ENCODE measurements around the gene EFTUD2.
A peak's percentile ranks its signal among the peaks of the same experiment; 100 is the strongest.

EFTUD2 gene

DNA sequence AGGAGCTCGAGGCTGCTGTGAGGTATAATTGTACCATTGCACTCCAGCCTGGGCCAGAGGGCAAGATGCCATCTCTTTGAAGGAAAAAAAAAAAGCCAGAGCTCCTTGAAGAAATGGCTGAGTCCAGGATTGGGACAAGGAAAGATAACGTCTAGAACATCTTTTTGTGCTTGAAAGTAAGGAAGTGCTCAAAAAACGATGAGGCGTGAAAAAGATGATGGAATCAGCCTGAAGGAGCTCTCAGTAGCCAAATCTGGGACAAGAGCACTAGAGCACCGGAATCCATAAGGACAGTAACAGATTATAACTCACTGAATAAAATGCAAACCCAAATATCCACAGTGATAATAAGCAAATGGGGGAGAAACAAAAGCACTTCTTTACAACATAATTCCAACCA lies 22.1 kb downstream of the EFTUD2 start:
- in situ Hi-C loops (cut with MboI; ENCODE audit: low sequenced_read_pairs): no loop called here

DNA sequence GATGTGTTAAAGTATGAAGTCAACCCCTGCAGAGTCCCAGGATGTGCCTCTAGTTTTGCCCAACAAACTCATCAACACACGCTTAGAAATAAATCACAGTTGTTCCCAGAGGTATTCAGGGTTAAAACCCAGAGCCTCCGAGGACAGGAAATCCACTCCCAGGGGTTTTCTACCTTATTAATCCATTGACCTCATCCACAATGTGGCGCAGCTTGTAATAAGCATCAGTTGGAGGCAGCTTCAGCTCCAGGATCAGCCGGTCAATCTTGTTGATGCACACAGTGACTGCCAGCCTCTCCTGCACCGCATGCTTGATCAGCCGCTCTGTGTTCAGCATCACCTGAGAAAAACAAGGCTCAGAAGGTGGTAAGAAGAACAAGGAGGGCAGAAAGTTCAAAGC lies 23.5 kb downstream of the EFTUD2 start:
- no peak for DNase-seq (ENCODE audit: low spot score in 2 of 2)
- in situ Hi-C loops (cut with MboI; ENCODE audit: low sequenced_read_pairs): no loop called here
- H3K9me3 ChIP-seq: no peaks in the 10 kb centered on the region

More for the DNA sequence above, 22.1 kb downstream of the EFTUD2 start:
- peaks cover 85% of the 10 kb centered on the region for H3K36me3 ChIP-seq (replicated peaks)
- no peaks in the 10 kb centered on the region for H3K9me3 ChIP-seq
- H3K4me3 ChIP-seq: no peak overlapping the region
- no peaks in the 10 kb centered on the region for H3K4me1 ChIP-seq
- no peaks in the 10 kb centered on the region for H3K27me3 ChIP-seq (ENCODE audit: low read depth)
- DNase-seq (ENCODE audit: low spot score in 2 of 2): no peak

DNA sequence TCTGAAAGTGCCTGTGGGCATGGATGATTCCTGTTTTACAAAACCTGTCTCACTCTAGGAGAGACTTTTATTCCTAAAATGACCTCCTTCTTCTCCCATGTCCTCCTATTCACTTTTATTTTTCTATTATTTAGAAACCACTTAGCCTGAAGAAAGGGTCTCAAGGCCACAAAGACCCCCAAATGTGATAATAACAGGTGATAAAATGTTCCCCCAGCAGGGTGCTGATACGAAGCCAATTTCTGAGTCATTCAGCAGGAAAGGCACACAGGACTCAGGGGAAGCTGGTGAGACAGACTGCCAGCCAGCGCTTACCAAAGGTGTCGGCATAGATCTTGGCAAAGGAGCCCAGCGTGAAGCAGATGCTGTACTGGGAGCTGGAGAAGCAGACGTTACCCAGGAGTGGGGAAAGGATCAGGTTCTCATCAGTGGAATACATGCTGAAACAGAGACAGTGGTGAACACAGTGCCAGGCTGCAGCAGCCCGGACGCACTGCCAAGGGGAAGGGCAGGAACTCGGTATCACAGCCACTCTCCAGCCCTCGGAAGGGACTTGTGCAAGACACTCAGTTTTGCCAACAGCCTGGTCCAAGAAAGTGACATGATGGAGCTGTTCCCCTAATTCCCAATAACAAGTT lies 27.0 kb downstream of the EFTUD2 start:
- no peaks in the 10 kb centered on the region for H3K4me1 ChIP-seq
- no peaks in the 10 kb centered on the region for H3K9me3 ChIP-seq
- H3K4me3 ChIP-seq: no peak overlapping the region
- in situ Hi-C loops (cut with MboI; ENCODE audit: low sequenced_read_pairs): no loop called here
- no peak for DNase-seq (ENCODE audit: low spot score in 2 of 2)
- H3K36me3 ChIP-seq (replicated peaks): peaks cover 80% of the 10 kb centered on the region
- H3K27me3 ChIP-seq (ENCODE audit: low read depth): no peaks in the 10 kb centered on the region

More for the DNA sequence above, 23.5 kb downstream of the EFTUD2 start:
- no peaks in the 10 kb centered on the region for H3K4me1 ChIP-seq
- no peak overlapping the region for H3K4me3 ChIP-seq
- H3K36me3 ChIP-seq (replicated peaks): peaks cover 84% of the 10 kb centered on the region
- H3K27me3 ChIP-seq (ENCODE audit: low read depth): no peaks in the 10 kb centered on the region

DNA sequence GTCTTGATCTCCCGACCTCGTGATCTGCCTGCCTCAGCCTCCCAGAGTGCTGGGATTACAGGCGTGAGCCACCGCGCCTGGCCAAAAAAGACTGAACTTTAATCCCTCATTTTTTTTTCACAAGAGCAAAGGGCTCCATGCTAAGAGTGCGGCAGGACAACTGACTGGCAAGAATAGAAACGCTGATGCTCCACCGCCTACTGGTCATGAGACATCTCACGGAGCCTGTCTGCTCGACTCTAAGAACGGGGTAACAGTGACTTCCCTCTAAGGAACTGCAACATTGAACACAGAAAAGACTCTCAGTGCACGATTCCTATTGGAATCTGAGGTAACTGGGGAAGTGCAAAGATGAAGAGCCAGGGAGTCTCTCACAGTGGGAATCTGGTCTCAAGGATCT lies 27.7 kb downstream of the EFTUD2 start:
- DNase-seq (ENCODE audit: low spot score in 2 of 2): no peak
- Histone ChIP-seq H3K4me1 (no peaks in the 10 kb centered on the region), H3K36me3 (replicated peaks) (peaks cover 81% of the 10 kb centered on the region), H3K4me3 (no peak overlapping the region), H3K27me3 (ENCODE audit: low read depth) (no peaks in the 10 kb centered on the region), H3K9me3 (no peaks in the 10 kb centered on the region)
- in situ Hi-C loops (cut with MboI; ENCODE audit: low sequenced_read_pairs): no loop called here

DNA sequence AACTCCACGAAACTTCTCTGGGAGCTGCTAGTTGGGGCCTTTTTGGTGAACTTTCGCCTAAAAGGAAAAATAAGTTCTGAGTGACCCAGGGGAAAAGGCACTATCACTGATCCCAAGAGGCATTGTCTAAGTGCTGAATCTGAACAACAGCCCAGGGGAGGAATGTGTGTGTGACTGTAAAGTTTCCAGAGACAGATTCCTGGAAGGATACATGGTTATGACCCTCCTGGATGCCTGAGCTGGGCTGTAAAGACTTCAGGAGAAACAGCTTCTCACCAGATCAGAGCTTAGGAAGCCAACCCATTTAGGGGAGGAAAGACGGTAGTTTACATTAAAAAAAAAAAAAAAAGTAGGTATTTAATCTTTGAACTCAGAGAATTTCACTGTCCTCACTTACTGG lies 31.4 kb downstream of the EFTUD2 start:
- H3K4me3 ChIP-seq: no peak overlapping the region
- no peaks in the 10 kb centered on the region for H3K9me3 ChIP-seq
- in situ Hi-C loops (cut with MboI; ENCODE audit: low sequenced_read_pairs): loop anchor here (5.0 kb wide), 1 partner anchor 91 kb away; no protein-coding TSS in a partner anchor
- no peaks in the 10 kb centered on the region for H3K27me3 ChIP-seq (ENCODE audit: low read depth)
- H3K36me3 ChIP-seq (replicated peaks): peaks cover 81% of the 10 kb centered on the region
- no peaks in the 10 kb centered on the region for H3K4me1 ChIP-seq
- no peak for DNase-seq (ENCODE audit: low spot score in 2 of 2)

DNA sequence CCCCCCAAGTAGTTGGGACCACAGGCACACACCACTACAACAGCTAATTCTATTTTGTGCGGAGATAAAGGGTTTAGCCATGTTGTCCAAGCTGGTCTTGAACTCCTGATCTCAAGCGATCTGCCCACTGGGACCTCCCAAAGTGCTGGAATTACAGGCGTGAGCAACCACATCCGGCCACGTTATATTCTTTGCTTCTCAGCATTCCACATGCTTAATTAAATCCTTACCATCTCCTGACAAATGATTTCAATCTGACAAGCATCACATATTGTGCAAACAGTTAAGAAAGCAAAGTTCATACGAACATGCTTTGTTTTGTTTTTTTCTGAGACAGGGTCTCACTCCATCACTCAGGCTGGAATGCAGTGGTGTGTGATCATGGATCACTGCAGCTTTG lies 33.3 kb downstream of the EFTUD2 start:
- Histone ChIP-seq H3K27me3 (ENCODE audit: low read depth) (no peaks in the 10 kb centered on the region), H3K4me3 (no peak overlapping the region), H3K36me3 (replicated peaks) (peaks cover 79% of the 10 kb centered on the region), H3K4me1 (no peaks in the 10 kb centered on the region), H3K9me3 (no peaks in the 10 kb centered on the region)
- DNase-seq (ENCODE audit: low spot score in 2 of 2): no peak
- in situ Hi-C loops (cut with MboI; ENCODE audit: low sequenced_read_pairs): loop anchor here (5.0 kb wide), 1 partner anchor 89 kb away; no protein-coding TSS in a partner anchor

DNA sequence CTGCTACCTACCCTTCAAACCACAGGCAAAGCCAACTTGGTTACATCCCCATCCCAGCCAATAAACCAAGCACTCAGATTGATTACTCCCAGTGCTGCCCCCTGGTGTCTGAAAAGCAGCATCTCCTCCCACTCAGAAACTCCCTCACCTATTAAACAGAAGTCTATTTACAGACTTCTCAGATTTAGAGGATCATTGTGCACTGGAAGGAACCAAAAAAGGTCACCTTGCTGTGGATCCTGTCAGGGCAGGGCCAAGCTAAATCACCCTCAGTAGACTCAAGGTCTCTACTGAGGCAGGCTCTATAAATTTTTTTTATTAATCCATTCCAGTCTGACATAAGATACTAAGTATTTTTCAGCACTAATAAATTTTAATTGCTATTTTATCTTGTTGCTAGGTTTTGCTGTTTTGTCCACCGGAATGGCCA lies 34.0 kb downstream of the EFTUD2 start:
- peak; percentile 73 to 87 for DNase-seq (ENCODE audit: low spot score in 2 of 2)
- no peak overlapping the region for H3K4me3 ChIP-seq
- H3K4me1 ChIP-seq: no peaks in the 10 kb centered on the region
- H3K9me3 ChIP-seq: no peaks in the 10 kb centered on the region
- H3K27me3 ChIP-seq (ENCODE audit: low read depth): no peaks in the 10 kb centered on the region
- peaks cover 81% of the 10 kb centered on the region for H3K36me3 ChIP-seq (replicated peaks)
- in situ Hi-C loops (cut with MboI; ENCODE audit: low sequenced_read_pairs): loop anchor here (5.0 kb wide), 1 partner anchor 88 kb away; no protein-coding TSS in a partner anchor

DNA sequence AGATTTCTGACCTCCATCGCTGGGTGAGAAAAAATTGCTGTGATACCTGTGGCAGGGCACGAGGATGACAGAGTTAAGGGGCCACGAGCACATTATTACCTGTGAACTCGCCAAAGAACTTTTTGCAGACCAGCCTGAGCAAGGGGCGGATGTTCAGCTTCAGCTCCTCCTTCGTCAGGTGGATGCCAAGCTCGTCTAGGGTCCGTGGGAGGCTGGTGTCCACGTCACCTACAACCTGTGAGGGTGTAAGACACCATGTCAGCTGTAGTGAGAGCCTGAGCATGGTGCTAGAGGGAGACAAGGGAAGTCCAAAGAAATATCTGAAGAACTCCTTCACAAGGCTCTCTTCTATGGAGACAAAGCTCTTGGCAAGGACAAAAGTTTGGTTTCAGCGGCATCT lies 34.4 kb downstream of the EFTUD2 start:
- no peaks in the 10 kb centered on the region for H3K4me1 ChIP-seq
- no peaks in the 10 kb centered on the region for H3K27me3 ChIP-seq (ENCODE audit: low read depth)
- no peak overlapping the region for H3K4me3 ChIP-seq
- in situ Hi-C loops (cut with MboI; ENCODE audit: low sequenced_read_pairs): loop anchor here (5.0 kb wide), 1 partner anchor 88 kb away; no protein-coding TSS in a partner anchor
- H3K9me3 ChIP-seq: no peaks in the 10 kb centered on the region
- DNase-seq (ENCODE audit: low spot score in 2 of 2): no peak
- H3K36me3 ChIP-seq (replicated peaks): peaks cover 82% of the 10 kb centered on the region

DNA sequence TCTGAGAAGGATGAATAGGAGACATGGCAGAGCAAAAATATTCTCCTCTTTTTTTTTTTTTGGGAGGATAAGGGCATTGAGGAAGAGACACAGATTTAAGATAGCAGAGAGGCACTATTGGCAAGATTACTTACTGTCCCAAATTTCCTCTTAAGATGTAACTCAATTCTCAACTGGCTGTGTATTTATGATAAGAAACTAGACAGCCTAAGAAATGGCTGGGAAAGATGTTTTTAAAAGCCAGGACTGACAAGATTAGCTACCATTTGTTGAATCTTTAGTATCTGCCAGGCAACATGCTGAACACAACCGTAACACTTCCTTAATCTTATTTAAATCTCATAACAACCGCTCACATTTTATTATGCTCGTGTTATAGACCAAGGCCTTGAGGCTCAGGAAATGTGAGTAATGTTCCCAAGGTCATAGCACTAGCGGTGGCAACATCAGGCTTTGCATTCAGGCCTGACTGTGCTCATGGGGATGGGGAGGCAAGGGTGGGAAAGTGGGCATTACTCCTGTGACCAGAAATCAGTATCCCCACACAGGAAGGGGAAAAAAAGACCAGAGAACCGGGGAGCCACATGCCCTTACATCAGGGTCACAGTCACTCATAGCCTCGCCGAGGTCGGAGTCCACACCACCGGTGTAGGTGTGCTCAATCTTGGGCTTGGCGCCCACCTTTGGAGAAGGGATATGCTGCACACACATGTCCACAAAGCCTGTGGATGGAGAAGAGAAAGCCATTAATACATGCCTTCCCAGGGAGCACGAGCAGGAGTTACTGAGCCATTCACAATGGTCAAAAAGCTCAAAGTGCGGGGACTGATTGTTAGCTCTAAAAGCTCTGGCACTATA lies 36.0 kb downstream of the EFTUD2 start:
- DNase-seq (ENCODE audit: low spot score in 2 of 2): no peak
- Histone ChIP-seq H3K36me3 (replicated peaks) (peaks cover 82% of the 10 kb centered on the region), H3K4me1 (no peaks in the 10 kb centered on the region), H3K9me3 (no peaks in the 10 kb centered on the region), H3K27me3 (ENCODE audit: low read depth) (no peaks in the 10 kb centered on the region), H3K4me3 (no peak overlapping the region)
- in situ Hi-C loops (cut with MboI; ENCODE audit: low sequenced_read_pairs): no loop called here

DNA sequence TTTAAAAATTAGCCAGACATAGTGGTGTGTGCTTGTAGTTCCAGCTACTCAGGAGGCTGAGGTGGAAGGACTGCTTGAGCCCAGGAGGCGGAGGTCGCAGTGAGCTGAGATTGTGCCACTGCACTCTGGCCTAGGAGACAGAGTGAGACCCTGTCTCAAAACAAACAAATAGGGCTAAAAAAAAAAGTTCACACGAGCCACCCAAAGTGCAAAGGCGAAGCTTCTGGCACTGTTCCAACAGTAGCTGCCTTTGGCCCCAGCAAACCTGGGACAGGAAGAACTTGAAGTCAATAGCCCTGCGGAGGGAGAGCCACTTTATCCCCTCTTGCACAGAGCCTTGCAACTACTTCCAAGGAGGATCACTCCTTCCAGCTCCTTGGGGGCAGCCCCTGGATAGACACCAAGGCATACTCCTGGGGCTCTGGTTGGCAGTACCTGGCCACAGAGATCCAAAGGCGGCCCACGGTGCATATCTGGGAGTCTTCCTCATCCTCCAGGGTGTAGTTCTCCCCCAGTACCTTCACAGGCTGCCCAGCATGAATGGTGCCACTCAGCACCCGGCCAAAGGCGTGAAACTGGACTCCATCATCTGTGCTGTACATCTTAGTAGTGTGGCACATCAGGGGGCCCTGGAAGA lies 36.8 kb downstream of the EFTUD2 start:
- H3K4me1 ChIP-seq: no peaks in the 10 kb centered on the region
- in situ Hi-C loops (cut with MboI; ENCODE audit: low sequenced_read_pairs): no loop called here
- peaks cover 79% of the 10 kb centered on the region for H3K36me3 ChIP-seq (replicated peaks)
- DNase-seq (ENCODE audit: low spot score in 2 of 2): no peak
- no peaks in the 10 kb centered on the region for H3K27me3 ChIP-seq (ENCODE audit: low read depth)
- no peak overlapping the region for H3K4me3 ChIP-seq
- no peaks in the 10 kb centered on the region for H3K9me3 ChIP-seq

DNA sequence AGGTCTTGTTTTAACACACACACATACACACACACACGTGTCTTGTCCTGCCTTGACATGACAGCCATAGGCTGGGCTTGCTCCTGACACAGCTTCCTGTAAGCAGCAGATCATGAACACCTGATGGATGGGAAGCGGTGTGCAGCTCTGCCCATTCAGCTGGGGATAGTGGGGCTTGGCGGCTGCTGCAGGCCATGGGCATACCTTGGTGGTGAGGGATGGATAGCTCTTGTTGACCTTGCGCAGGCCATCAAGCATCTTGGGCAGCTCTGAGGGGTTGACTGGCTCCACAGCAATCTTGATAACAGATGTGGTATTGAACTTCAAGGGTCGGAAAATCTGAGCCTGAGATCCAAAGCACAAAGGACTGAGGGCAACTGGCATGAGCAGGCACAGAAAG lies 39.5 kb downstream of the EFTUD2 start:
- in situ Hi-C loops (cut with MboI; ENCODE audit: low sequenced_read_pairs): no loop called here
- peaks cover 88% of the 10 kb centered on the region for H3K36me3 ChIP-seq (replicated peaks)

DNA sequence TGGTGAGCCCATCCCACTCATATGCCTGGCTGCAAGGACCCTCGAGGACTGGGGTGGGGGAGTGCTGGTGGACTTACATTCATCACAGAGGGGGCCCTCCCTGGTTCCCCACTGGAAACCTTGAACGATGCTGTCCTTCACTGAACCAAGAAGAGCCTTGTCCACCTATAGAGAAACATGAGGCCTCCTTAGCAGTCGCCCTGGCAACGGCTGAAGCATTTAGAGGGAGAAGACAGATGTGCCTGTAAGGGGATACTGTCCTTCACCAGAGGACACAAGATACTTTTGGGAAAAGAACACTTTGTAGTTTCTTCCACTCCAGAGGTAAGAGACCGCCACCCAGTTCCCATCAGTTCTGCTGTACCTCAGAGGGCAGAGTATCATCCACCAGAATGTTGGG lies 45.1 kb downstream of the EFTUD2 start:
- Histone ChIP-seq H3K9me3 (no peaks in the 10 kb centered on the region), H3K4me3 (no peak overlapping the region), H3K4me1 (no peaks in the 10 kb centered on the region), H3K27me3 (ENCODE audit: low read depth) (no peaks in the 10 kb centered on the region), H3K36me3 (replicated peaks) (peaks cover 86% of the 10 kb centered on the region)
- DNase-seq (ENCODE audit: low spot score in 2 of 2): no peak
- in situ Hi-C loops (cut with MboI; ENCODE audit: low sequenced_read_pairs): no loop called here

More for the DNA sequence above, 39.5 kb downstream of the EFTUD2 start:
- DNase-seq (ENCODE audit: low spot score in 2 of 2): no peak
- Histone ChIP-seq H3K4me1 (no peaks in the 10 kb centered on the region), H3K9me3 (no peaks in the 10 kb centered on the region), H3K4me3 (no peak overlapping the region), H3K27me3 (ENCODE audit: low read depth) (no peaks in the 10 kb centered on the region)

DNA sequence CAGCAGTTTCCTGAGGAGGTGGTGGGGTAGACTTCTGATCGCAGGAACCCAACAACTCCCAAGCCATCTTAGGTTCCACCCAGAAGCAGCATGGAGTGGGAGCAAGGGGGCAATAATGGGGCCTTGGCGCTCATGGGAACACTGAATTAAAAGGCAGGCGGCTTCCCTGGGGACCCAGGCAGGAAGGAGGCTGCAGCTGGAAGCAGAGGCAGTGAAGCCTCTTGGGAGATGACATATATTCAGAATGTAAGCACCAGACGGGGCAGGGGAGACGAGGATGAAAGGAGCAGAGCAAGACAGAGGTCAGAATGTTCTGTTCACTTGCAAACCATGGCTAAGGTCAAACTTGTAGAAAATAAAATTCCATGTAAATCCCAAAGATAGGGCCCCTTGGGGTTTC lies 48.6 kb downstream of the EFTUD2 start:
- Histone ChIP-seq H3K4me3 (no peak overlapping the region), H3K36me3 (replicated peaks) (peaks cover 56% of the 10 kb centered on the region), H3K9me3 (no peaks in the 10 kb centered on the region), H3K27me3 (ENCODE audit: low read depth) (no peaks in the 10 kb centered on the region), H3K4me1 (no peaks in the 10 kb centered on the region)
- no peak for DNase-seq (ENCODE audit: low spot score in 2 of 2)
- in situ Hi-C loops (cut with MboI; ENCODE audit: low sequenced_read_pairs): no loop called here

DNA sequence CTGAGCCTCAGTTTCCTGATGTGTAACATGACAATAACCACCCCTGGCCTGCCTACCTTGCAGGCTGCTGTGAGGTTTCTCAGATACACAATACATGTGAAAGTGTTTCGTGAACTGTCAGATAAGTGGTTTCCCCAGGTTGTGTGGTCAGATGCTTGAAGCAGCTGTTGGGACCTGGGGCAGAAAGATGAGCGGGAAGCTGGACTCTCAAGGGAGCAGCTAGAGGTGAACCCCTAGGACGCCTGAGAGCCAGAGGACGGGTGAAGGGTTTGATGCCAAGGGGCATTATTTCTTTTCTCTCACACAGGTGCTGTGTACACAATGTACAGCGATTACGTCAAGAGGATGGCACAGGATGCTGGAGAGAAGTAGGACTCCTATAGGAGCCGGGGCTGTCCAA lies 49.2 kb downstream of the EFTUD2 start:
- Histone ChIP-seq H3K36me3 (replicated peaks) (peaks cover 50% of the 10 kb centered on the region), H3K4me1 (no peaks in the 10 kb centered on the region), H3K27me3 (ENCODE audit: low read depth) (no peaks in the 10 kb centered on the region), H3K4me3 (no peak overlapping the region), H3K9me3 (no peaks in the 10 kb centered on the region)
- in situ Hi-C loops (cut with MboI; ENCODE audit: low sequenced_read_pairs): no loop called here
- DNase-seq (ENCODE audit: low spot score in 2 of 2): no peak
